ENCODE data around the gene ETV3.

Gene ETV3

DNA sequence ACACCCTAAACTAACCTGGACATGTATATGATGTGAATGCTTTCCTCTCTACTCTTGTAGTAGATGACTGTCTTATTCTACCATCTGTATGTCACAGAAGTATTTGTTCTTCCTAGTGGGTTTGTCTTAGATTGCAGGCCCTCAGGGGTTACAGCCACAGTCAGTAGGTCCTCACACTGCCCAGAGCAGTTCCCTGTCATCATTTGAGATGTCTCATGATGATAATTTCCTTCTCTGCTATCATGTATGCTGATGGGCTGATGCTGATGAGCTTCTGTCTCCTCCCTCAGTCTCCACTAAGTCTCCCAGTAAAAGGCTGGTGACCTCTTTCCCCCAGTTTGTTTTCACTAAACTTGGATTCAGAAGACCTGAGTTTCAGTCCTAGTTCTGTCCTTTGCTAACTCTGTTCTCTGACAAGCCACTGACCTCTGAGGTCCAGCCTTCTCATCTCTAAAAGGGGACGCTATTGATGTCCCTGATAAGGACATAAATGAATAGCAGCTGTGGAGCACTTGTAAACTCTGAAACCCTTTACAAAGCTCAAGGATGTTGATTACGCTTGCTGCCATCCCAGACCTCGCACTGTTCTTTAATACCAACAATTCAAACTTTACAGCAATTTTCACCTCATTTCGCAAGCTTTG is 3.1 kb upstream of the ETV3 start:
- TF ChIP-seq, protein P1, sequence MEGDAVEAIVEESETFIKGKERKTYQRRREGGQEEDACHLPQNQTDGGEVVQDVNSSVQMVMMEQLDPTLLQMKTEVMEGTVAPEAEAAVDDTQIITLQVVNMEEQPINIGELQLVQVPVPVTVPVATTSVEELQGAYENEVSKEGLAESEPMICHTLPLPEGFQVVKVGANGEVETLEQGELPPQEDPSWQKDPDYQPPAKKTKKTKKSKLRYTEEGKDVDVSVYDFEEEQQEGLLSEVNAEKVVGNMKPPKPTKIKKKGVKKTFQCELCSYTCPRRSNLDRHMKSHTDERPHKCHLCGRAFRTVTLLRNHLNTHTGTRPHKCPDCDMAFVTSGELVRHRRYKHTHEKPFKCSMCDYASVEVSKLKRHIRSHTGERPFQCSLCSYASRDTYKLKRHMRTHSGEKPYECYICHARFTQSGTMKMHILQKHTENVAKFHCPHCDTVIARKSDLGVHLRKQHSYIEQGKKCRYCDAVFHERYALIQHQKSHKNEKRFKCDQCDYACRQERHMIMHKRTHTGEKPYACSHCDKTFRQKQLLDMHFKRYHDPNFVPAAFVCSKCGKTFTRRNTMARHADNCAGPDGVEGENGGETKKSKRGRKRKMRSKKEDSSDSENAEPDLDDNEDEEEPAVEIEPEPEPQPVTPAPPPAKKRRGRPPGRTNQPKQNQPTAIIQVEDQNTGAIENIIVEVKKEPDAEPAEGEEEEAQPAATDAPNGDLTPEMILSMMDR (IDR thresholded peaks at IDR 0.05), result no peak
- peaks cover 16% of the 10 kb centered on the region for H3K27me3 ChIP-seq

DNA sequence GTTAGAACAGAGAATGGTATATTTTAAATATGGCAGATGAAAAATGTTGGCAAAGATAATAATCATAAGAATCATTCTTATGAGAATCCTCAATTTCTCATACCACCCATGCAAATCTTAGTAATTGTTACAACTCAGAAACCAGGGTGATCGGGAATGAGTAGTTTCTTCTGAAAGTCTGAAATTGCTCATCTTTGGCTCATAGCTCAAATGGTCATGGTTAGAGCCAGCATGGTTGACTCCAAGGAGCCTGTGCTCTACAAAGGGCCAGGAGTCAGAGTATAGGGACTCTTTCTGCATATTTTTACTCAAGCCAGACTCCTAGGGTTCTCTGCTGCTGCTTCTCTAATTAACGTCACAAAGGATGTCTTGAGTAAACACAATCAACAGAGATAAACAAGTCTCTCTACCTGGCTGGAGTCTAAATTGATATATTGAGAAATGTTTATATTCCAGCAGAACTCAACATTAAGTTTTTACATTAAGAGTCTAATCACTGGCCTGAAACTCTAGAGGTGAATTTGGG is 1.9 kb upstream of the ETV3 start:
- no peak overlapping the region for H3K27ac ChIP-seq
- no peak overlapping the region for H3K4me3 ChIP-seq (ENCODE audit: low read depth in 1 of 2, low read length in 1 of 2)
- peaks cover 18 to 24% of the 10 kb centered on the region in 2 experiments for H3K4me1 ChIP-seq (ENCODE audit: control insufficient read depth in 1 of 2, insufficient read depth in 1 of 2, low read depth in 1 of 2, low read length in 1 of 2)
- no peaks in the 10 kb centered on the region for H3K9me3 ChIP-seq
- peaks cover 16% of the 10 kb centered on the region for H3K27me3 ChIP-seq
- TF ChIP-seq, protein P1 (IDR thresholded peaks at IDR 0.05), result no peak
- peaks cover 12% of the 10 kb centered on the region for H3K36me3 ChIP-seq

More for the DNA sequence above, 3.1 kb upstream of the ETV3 start:
- Histone ChIP-seq H3K4me3 (ENCODE audit: low read depth in 1 of 2, low read length in 1 of 2) (no peak overlapping the region), H3K9me3 (no peaks in the 10 kb centered on the region), H3K4me1 (ENCODE audit: control insufficient read depth in 1 of 2, insufficient read depth in 1 of 2, low read depth in 1 of 2, low read length in 1 of 2) (peaks cover 18 to 24% of the 10 kb centered on the region in 2 experiments), H3K27ac (no peak overlapping the region), H3K36me3 (peaks cover under 1% of the 10 kb centered on the region)

DNA sequence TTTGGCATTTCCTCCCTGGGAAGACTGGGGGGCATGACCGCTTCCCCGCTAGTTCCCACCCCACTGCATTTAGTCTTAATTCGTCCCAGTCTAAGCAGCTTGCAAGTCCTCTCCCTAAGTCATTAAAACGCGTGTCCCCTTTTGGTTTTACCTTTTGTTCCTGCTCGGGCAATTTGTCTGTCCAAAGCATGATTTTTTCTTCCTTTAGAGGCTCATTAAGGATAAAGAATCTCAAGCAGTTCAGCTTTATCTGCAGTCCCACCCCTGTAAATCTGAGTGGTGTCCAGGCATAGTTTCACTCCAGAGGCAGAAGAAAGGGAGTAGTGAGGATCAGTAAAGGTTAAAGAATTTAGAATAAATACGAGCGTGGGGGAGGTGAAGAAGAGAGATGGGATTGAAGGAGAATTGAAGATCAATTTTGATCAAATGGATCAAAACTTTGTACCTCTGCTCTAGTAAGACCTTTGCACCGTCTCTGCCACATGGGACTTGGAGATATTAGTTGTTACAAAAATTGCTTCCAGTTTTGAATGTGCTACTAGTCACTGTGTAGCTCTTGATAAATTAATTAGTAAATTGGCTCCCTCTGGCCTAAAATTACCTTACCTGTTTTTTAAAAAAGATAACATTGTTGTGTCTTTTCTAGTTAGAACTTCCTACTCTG is 989 bp upstream of the ETV3 start:
- peaks cover 22% of the 10 kb centered on the region for H3K36me3 ChIP-seq
- TF ChIP-seq, protein P1 (IDR thresholded peaks at IDR 0.05), result no peak
- peaks cover 16% of the 10 kb centered on the region for H3K27me3 ChIP-seq
- H3K9me3 ChIP-seq, result no peaks in the 10 kb centered on the region
- H3K4me3 ChIP-seq (ENCODE audit: low read depth in 1 of 2, low read length in 1 of 2), result peak overlapping the region; percentile 93 to 96
- H3K27ac ChIP-seq, result peak overlapping the region; percentile 91
- peaks cover 18 to 24% of the 10 kb centered on the region in 2 experiments for H3K4me1 ChIP-seq (ENCODE audit: control insufficient read depth in 1 of 2, insufficient read depth in 1 of 2, low read depth in 1 of 2, low read length in 1 of 2)

DNA sequence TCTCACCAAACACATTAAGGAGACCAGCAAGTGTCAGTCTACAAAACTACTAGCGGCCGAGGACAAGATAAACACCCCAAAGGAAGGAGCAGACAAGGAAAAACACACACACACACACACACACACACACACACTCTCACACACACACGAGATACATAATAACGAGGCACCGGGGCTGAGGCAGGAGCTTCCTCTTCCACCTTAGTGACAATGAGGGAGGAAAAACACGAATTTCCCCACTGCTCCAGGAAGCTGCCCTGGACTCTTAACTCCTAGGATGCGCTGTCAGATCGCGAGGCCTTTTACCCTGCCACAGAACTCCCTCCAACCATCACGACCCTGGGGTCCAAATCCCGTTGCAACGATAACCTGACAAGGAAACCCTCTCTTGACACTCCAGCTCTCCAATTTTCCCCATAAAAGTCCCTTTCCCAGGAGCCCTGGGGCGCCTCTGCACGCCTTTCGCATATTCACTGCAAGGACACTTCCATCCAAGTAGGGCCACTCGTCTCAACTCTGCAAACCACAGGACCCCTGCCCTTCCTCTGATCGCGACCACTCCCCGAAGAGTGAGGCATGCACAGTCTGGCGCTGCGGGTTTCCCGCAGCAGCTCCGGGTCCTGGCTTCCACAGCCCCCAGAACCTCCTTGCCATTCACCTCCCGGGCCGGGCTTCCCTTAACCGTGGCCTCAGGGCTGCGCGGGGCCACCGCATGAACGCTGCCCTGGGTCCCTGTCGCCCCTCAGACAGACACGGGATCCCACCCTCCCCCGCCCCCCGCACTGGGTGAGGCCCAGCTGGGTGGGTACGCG is 581 bp downstream of the ETV3 start:
- H3K27ac ChIP-seq, result peak overlapping the region; percentile 91
- TF ChIP-seq, protein P1 (IDR thresholded peaks at IDR 0.05), result no peak
- no peaks in the 10 kb centered on the region for H3K9me3 ChIP-seq
- peaks cover 16% of the 10 kb centered on the region for H3K27me3 ChIP-seq
- peaks cover 37% of the 10 kb centered on the region for H3K36me3 ChIP-seq
- peaks cover 18 to 24% of the 10 kb centered on the region in 2 experiments for H3K4me1 ChIP-seq (ENCODE audit: control insufficient read depth in 1 of 2, insufficient read depth in 1 of 2, low read depth in 1 of 2, low read length in 1 of 2)
- peak overlapping the region; percentile 93 to 96 for H3K4me3 ChIP-seq (ENCODE audit: low read depth in 1 of 2, low read length in 1 of 2)

DNA sequence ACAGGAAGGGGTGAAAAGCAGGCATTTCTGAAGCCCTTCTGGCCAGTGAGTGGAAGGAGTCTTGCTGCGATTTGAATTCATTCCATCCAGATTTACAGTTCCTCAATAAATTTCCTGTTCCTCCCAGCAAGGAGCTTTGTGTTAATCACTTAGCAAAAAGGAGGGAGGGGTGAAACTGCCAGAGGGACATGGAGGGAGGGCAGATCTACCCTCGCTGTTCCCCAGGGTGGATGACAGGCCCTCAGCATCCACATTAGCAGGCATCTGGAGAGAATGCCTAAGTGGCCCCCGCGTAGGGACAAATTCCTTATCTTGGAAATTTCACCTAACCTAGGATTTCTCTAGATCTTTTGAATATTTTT is 1.2 kb downstream of the ETV3 start:
- H3K4me3 ChIP-seq (ENCODE audit: low read depth in 1 of 2, low read length in 1 of 2), result peak overlapping the region; percentile 93 to 96
- H3K9me3 ChIP-seq, result no peaks in the 10 kb centered on the region
- peaks cover 43% of the 10 kb centered on the region for H3K36me3 ChIP-seq
- H3K4me1 ChIP-seq (ENCODE audit: control insufficient read depth in 1 of 2, insufficient read depth in 1 of 2, low read depth in 1 of 2, low read length in 1 of 2), result peaks cover 18 to 24% of the 10 kb centered on the region in 2 experiments
- peaks cover 16% of the 10 kb centered on the region for H3K27me3 ChIP-seq
- TF ChIP-seq, protein P1 (IDR thresholded peaks at IDR 0.05), result no peak
- H3K27ac ChIP-seq, result peak overlapping the region; percentile 91

Measured in neutrophil (primary cell).